HG03354 (cell line): ENCODE measurements around the gene DTD2.
"Not testable (repeated sequence)": the region's sequence is repeated elsewhere in the genome, so short reads cannot be mapped to it uniquely, and the experiment has no call there.

Source experiments
- ATAC-seq: cut with Tn5 transposase; IDR thresholded peaks from one replicate; pipeline ENCODE4 v1.9.1; 2021; ENCODE audit warnings: mild to moderate bottlenecking; ENCODE audit not compliant: unreplicated experiment, poor library complexity, severe bottlenecking

Gene DTD2

DNA sequence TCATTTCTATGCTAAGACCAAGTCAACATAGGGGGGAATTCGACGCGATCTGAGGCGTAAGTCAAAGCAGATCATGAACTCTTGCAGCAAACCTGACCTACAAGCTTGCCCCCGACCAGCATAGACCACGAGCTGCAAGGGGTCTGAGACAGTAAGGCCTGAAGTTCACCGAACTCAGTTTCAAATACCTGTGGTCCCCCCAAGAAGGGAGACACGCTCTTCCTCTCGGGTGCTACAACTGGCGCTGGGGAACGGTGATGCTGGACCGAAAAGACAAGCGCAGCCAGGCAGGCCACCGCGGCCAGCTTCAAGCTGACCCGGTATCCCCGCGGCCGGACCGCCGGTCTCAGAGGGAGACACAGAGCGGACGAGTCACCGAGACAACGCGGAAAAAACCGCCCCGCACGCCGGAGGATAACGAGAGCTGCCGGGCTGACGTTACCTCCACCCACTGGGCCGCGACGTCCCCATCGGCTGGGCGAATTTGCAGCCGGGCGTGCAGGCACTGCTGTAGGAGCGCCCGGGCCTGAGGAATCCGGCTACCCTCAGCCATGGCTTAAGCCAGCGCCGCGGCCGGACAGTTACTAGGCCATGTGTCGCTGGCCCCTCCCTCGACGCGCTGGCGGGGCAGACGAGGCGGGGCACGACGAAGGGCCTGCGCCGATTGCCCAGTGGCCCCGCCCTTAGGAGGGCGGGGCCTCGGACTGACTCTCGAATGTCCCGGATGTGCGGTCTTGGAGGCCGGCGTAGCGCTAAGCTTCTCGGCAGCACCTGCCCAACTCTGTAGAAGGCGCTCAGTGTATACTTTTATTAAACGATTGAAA lies at the start of gene DTD2:
Gene DTD2, minus strand, starts transcription at position 666 of the 824 bp plus-strand sequence. Its CDS starts 113 bp downstream, at position 553.
- peak; percentile 98 for ATAC-seq

GRCh38 chr14:31505411-31505810 lies 48.1 kb upstream of the DTD2 start:
- ATAC-seq = no peak

GRCh38 chr14:31501870-31502269 lies 44.6 kb upstream of the DTD2 start:
- ATAC-seq = no peak

- ATAC-seq = no peak
Observed at GRCh38 chr14:31492759-31493498, 35.6 kb upstream of the DTD2 start.

GRCh38 chr14:31489691-31490090 lies 32.4 kb upstream of the DTD2 start:
- ATAC-seq = peak; percentile 68

GRCh38 chr14:31487886-31488285 lies 30.6 kb upstream of the DTD2 start, which contains the start of gene GPR33:
TSS of gene GPR33 (minus strand) at chr14:31488039. CDS start at chr14:31483965, 4,074 bp downstream.
- no peak for ATAC-seq

- ATAC-seq = no peak
Observed at GRCh38 chr14:31486764-31487163, 29.5 kb upstream of the DTD2 start.

DNA sequence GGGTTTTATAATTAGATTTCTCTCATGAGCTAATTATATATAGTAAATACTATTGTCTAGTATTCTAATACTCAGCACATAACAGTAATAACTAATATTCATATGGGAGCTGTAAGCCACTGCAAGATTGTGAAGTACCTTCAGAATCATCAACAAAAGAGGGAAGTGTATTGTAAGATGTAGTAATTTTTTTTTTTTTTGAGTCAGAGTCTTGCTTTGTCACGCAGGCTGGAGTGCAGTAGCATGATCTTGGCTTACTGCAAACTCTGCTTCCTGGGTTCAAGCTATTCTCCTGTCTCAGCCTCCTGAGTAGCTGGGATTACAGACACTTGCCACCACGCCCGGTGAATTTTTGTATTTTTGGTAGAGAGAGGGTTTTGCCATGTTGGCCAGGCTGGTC lies 27.4 kb upstream of the DTD2 start:
- no peak for ATAC-seq

- ATAC-seq = no peak
Observed at GRCh38 chr14:31480156-31480555, 22.9 kb upstream of the DTD2 start.

DNA sequence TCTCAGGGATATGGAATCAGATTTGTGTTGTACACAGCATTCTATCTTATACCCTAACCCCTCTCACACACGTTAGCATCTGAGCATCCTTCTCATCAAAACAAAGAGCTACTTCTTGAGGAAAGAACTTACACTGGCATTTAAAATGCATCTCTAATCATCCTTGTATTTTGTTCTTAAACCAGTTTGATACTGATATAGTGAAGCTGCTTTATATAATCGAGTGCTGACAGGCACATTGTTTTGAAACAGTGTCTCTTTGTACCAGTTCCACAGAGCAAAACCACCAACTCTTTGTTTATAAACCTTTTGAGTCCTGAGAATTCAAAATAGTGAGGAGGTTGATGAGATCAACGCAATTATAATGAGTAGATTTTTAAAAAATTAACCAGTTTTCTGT lies 21.7 kb upstream of the DTD2 start:
- no peak for ATAC-seq

DNA sequence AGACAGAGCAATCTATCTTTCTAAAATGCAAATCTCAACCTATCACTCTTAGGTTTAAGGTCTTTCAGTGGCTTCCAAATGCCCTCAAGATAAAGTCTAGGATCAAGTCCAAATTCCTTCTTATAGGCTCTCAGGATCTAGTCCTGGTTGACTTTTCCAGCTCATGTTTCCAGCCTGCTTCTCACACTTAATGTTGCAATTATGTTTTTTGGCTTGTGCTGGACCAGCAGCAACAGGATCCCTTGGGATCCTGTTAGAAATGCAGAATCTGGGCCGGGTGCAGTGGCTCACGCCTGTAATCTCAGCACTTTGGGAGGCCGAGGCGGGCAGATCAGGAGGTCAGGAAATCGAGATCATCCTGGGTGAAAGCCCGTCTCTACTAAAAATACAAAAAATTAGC lies 19.9 kb upstream of the DTD2 start:
- ATAC-seq = no peak

DNA sequence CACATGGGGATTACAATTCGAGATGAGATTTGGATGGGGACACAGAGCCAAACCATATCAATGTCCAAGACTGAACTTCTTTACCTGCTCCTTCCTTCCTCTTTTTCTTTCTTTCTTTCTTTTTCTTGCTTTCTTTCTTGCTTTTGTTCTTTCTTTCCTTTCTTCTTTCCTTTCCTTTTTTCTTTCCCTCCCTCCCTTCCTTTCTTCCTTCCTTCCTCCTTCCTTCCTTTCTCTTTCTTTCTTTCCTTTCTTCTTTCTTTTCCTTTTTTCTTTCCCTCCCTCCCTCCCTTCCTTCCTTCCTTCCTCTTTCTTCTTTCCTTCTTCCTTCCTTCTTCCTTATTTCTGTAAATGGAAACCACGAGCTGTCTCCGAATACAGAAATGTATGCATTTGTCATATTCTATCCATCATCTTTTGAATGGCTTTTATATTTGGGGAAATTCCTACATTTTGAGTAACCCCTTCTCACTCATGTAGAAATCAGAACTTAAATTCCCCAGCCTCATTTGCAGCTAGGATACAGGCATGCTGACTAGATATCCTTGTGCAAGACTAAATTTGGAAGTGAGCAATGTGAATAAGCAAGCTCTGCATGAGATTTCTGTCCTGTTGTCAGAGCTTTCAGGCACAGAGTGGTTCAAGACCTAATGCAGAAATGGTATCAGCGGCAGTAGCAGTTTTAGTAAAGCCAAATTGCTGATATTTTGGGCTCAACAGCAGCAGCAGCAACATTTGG lies 19.0 kb upstream of the DTD2 start:
- ATAC-seq = no peak

DNA sequence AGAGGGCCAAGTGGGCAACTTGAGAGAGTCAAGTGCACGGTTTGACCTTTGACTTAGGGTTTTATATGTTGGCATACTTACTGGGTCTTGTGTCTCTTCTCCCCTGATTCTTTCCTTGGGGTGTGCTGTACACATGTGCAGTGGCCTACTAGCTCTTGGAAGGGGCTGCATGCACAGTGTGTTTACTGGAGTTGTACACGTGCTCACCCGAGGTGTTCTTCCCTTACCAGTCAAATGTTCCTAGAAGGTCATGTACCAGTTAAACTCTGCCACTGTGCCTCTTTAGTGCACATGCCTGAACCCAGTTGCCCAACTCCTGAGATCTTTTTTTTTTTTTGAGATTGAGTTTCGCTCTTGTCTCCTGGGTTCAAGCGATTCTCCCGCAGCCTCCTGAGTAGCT lies 9.2 kb upstream of the DTD2 start:
- ATAC-seq = no peak

GRCh38 chr14:31465111-31465510 lies 7.8 kb upstream of the DTD2 start:
- ATAC-seq = no peak

- not testable (repeated sequence) for ATAC-seq
Observed at GRCh38 chr14:31462450-31462849, 5.1 kb upstream of the DTD2 start.

- no peak for ATAC-seq
Observed at GRCh38 chr14:31461545-31461944, 4.2 kb upstream of the DTD2 start.

GRCh38 chr14:31457665-31458659 lies 656 bp upstream of the DTD2 start:
- peak; percentile 0 for ATAC-seq

DNA sequence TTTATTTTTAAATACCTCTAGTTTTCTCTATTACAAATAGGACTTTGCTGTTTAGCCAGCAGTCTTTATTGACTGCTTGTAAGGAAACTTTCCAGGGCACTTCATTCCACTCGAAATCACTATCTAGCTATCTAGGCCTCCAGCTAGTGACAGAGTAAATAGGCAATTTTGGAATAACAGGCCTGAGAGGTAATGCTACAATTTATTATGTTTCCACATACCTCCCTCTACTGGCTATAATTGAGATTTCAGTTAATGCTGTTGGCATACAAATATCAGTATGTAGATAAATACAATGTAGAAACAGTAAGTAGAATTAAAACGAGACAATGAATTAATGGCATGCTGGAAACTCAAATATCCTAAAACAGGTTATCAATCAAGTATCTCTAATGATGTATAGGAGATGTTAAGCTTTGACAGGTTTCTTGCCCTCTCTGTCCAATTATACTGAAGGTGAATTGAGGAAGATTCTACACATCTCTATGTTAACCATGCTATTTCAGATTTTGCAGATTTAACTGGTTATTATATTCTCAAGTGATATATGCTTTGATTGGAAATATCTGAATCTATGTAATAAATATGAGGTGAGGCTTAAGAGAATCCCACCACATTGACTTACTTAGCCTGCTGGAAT lies 7.2 kb downstream of the DTD2 start:
- peak; percentile 83 for ATAC-seq

GRCh38 chr14:31449136-31449535 lies 8.2 kb downstream of the DTD2 start:
- no peak for ATAC-seq
